ENCODE measurements around the gene SDCCAG8. TPM values are rescaled to one million over a fixed set of nuclear protein-coding genes. Genes with fewer than 3 reads are reported as not detected.
A peak's percentile ranks its signal among the peaks of the same experiment; 100 is the strongest.

SDCCAG8 gene
- total and polyA plus RNA-seq, 11 donors: 7.8 to 36.6 (median 21.6) TPM

DNA sequence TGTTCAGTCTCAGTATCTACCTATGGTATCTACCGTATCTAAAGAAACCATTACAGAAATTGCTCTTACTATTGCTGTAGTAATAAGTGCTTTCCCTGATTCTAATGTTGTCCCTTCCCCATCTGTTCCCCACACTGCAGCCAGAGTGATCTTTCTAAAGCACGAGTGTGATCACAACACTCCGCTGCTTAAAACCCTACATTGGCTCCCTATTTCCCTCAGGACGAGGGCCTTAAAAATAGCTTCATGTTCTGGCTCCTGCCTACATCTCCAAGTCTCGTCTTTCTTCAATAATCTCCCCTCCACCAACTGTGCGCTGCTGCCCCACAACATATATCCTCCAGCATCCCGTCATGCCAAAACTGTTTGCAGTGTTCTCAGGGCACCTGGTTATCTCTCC, 150.6 kb downstream of the SDCCAG8 start:
- TF ChIP-seq POLR2A (IDR thresholded peaks at IDR 0.05): no peak
- TF ChIP-seq, protein P1, sequence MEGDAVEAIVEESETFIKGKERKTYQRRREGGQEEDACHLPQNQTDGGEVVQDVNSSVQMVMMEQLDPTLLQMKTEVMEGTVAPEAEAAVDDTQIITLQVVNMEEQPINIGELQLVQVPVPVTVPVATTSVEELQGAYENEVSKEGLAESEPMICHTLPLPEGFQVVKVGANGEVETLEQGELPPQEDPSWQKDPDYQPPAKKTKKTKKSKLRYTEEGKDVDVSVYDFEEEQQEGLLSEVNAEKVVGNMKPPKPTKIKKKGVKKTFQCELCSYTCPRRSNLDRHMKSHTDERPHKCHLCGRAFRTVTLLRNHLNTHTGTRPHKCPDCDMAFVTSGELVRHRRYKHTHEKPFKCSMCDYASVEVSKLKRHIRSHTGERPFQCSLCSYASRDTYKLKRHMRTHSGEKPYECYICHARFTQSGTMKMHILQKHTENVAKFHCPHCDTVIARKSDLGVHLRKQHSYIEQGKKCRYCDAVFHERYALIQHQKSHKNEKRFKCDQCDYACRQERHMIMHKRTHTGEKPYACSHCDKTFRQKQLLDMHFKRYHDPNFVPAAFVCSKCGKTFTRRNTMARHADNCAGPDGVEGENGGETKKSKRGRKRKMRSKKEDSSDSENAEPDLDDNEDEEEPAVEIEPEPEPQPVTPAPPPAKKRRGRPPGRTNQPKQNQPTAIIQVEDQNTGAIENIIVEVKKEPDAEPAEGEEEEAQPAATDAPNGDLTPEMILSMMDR (IDR thresholded peaks at IDR 0.05): no peak

DNA sequence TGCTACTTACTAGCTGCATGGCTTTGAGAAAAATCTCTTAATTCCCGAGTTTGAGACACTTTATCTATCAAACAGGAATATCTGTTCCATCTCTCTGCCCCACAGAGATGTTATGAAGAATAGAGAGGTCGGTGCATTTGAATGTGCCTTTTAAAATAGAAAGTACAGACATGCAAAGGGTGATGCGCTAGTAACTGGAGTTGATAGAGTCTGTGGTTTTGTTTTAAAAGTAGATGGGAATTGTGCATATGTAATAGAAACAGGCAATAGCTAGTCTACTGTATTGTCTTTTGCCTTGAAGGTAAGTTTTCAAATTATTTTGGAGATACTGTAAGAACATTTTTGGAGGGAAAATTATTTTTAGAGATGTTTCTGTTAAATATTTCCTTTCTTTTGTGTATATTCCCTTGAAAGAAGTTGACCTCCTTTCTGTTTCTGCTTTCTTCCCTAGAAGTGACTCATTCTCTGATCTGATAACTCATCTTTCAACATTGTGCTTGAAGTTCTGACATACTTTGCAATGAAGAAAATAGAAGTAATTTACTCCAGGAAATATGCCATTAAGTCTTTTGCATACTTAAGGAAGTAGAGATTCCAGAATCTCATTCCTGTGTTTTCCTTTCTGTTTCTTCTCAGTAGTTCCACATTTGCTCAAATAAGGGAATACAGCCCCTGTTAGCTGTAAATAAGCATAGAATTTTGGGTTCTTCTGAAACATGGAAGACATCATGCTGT, 151.6 kb downstream of the SDCCAG8 start:
- Histone ChIP-seq H3K27ac (no peak overlapping the region), H3K9me3 (no peaks in the 10 kb centered on the region), H3K4me3 (no peak overlapping the region), H3K4me1 (peaks cover 0 to 11% (median 0%) of the 10 kb centered on the region in 12 donors), H3K27me3 (no peaks in the 10 kb centered on the region), H3K36me3 (peaks cover 0 to 38% (median 6%) of the 10 kb centered on the region in 9 donors)
- intact Hi-C loops (cut with DNase I): no loop called here
- ATAC-seq: no peak
- 76 to 80% (median 78%) methylated on average over 3 of the region's 3 CpGs for WGBS, 4 donors
- no peak for DNase-seq
- TF ChIP-seq POLR2A (IDR thresholded peaks at IDR 0.05): no peak
- TF ChIP-seq, protein P1 (IDR thresholded peaks at IDR 0.05): no peak

More for the DNA sequence above, 150.6 kb downstream of the SDCCAG8 start:
- WGBS, 4 donors: 89 to 91% (median 90%) methylated on average over 7 of the region's 7 CpGs
- intact Hi-C loops (cut with DNase I): no loop called here
- Histone ChIP-seq H3K27me3 (no peaks in the 10 kb centered on the region), H3K4me3 (no peak overlapping the region), H3K9me3 (no peaks in the 10 kb centered on the region), H3K36me3 (peaks cover 0 to 38% (median 6%) of the 10 kb centered on the region in 9 donors), H3K27ac (no peak overlapping the region), H3K4me1 (peaks cover 0 to 11% (median 0%) of the 10 kb centered on the region in 12 donors)
- DNase-seq: no peak
- no peak for ATAC-seq

DNA sequence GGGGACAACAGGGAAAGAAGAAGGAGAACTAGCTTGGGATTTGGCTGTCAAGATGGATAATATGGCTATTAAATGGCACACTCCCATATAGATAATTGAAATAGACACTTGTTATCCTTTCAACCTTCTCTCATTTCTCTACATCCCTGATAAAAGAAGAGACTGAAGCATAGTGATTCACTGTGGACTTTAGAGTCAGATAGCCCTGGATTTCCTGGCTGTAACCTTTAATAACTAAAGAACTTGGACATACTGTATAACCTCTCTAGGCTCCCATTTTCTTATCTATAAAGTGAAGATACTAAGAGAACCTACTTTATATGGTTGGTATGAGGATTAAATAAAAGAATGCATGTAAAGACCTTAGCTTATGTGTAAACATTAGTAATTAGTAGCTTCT, 152.6 kb downstream of the SDCCAG8 start:
- H3K27ac ChIP-seq: no peak overlapping the region
- intact Hi-C loops (cut with DNase I): no loop called here
- peaks cover 0 to 32% (median 6%) of the 10 kb centered on the region in 9 donors for H3K36me3 ChIP-seq
- H3K4me3 ChIP-seq: no peak overlapping the region
- H3K9me3 ChIP-seq: no peaks in the 10 kb centered on the region
- ATAC-seq: no peak
- H3K4me1 ChIP-seq: peaks cover 0 to 11% (median 0%) of the 10 kb centered on the region in 12 donors
- TF ChIP-seq, protein P1 (IDR thresholded peaks at IDR 0.05): no peak
- TF ChIP-seq POLR2A (IDR thresholded peaks at IDR 0.05): no peak
- no peak for DNase-seq
- H3K27me3 ChIP-seq: no peaks in the 10 kb centered on the region

DNA sequence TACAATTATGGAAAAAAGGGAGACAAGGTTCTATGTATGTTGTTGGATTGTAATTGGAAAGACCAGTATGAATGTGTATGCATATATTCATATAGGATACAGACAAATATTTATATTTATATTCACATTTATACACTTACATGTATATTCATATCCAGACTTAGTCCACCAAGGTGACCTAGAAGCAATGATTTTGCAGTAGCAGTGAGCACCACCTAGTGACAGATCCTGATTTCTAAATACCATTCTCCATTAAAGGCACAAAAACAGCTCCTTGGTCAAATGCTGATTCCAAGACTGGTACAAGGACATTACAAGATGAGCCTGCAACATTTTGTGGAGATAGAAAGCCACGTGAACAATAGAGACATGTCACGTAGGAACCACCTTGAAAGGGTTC, 153.4 kb downstream of the SDCCAG8 start:
- Histone ChIP-seq H3K4me3 (no peak overlapping the region), H3K27ac (no peak overlapping the region), H3K9me3 (no peaks in the 10 kb centered on the region), H3K4me1 (peaks cover 0 to 11% (median 0%) of the 10 kb centered on the region in 12 donors), H3K36me3 (peaks cover 0 to 28% (median 0%) of the 10 kb centered on the region in 9 donors), H3K27me3 (no peaks in the 10 kb centered on the region)
- WGBS, 4 donors: 97 to 100% (median 99%) methylated on average over 2 of the region's 2 CpGs
- no peak for ATAC-seq
- intact Hi-C loops (cut with DNase I): no loop called here
- no peak for TF ChIP-seq POLR2A (IDR thresholded peaks at IDR 0.05)
- TF ChIP-seq, protein P1 (IDR thresholded peaks at IDR 0.05): peak in 1 of 12 donors; percentile 11
- DNase-seq: no peak
